Duodenal mucosa (tissue), 2 donors: ENCODE data around the gene CERCAM.

Experiments
- H3K27ac ChIP-seq: one replicate; pipeline ENCODE4 v1.7.0; 2013; ENCODE audit warnings: low read depth, low read length
- H3K27me3 ChIP-seq, 2 donors: one replicate each; pipeline ENCODE4 v1.7.0; 2013; ENCODE audit warnings: low read length in 2 of 2, control low read depth in 1 of 2; ENCODE audit not compliant: insufficient read depth in 2 of 2, control insufficient read depth in 1 of 2
- H3K36me3 ChIP-seq, 2 donors: one replicate each; pipeline ENCODE4 v1.7.0; 2013; ENCODE audit warnings: low read length in 2 of 2, control low read depth in 1 of 2; ENCODE audit not compliant: insufficient read depth in 2 of 2, control insufficient read depth in 1 of 2
- H3K4me1 ChIP-seq, 2 donors: one replicate each; pipeline ENCODE4 v1.7.0; 2013; ENCODE audit warnings: low read length in 2 of 2, control low read depth in 1 of 2; ENCODE audit not compliant: insufficient read depth in 2 of 2, control insufficient read depth in 1 of 2
- H3K4me3 ChIP-seq, 2 donors: one replicate each; pipeline ENCODE4 v1.7.0; 2013; ENCODE audit warnings: low read length in 2 of 2, low read depth in 1 of 2
- H3K9ac ChIP-seq, 2 donors: one replicate each; pipeline ENCODE4 v1.7.0; 2013; ENCODE audit warnings: low read length in 2 of 2, low read depth in 1 of 2
- H3K9me3 ChIP-seq, 2 donors: one replicate each; pipeline ENCODE4 v1.7.0; 2013; ENCODE audit warnings: low read length in 2 of 2, control low read depth in 1 of 2; ENCODE audit not compliant: control insufficient read depth in 1 of 2

CERCAM gene

GRCh38 chr9:128482186-128482585, 61.5 kb downstream of the CERCAM start:
- Histone ChIP-seq H3K4me1 (no peaks in the 10 kb centered on the region), H3K9ac (no peak overlapping the region), H3K36me3 (peaks cover 24 to 64% of the 10 kb centered on the region in 2 donors), H3K27ac (no peak overlapping the region), H3K9me3 (no peaks in the 10 kb centered on the region), H3K4me3 (no peak overlapping the region), H3K27me3 (no peaks in the 10 kb centered on the region)

DNA sequence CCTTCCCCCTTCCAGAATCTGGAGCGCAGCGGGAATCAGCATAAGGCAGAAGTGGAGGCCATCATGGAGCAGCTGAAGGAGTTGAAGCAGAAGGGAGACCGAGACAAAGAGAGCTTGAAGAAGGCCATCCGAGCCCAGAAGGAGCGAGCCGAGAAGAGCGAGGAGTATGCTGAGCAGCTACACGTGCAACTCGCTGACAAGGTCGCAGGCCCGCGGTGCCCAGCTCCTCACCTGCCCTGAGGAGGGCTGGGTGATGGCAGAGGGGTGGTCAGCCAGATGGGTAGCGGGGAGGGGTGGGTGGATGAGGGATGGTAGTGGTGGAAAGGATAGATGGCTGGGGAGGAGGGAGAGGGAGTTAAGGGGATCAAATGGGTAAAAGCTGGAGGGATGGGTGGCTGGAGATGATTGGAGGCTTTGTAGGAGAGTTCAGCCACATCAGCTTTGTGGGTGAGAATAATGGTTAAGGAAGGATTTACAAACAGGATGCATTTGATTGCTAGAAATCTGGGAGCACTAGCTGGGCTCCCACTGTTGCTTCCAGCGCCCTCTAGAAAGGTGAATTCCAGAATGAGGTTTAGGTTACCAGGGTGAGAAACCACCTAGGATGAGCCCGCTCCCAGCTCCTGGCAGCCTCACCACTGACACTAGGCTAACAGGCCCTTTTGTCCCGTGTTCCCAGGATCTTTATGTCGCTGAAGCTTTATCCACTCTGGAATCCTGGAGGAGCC, 64.2 kb downstream of the CERCAM start:
- H3K27ac ChIP-seq, result no peak overlapping the region
- H3K4me3 ChIP-seq, result no peak overlapping the region
- H3K9ac ChIP-seq, result no peak overlapping the region
- peaks cover 25 to 63% of the 10 kb centered on the region in 2 donors for H3K36me3 ChIP-seq
- H3K9me3 ChIP-seq, result no peaks in the 10 kb centered on the region
- no peaks in the 10 kb centered on the region for H3K4me1 ChIP-seq
- H3K27me3 ChIP-seq, result no peaks in the 10 kb centered on the region

DNA sequence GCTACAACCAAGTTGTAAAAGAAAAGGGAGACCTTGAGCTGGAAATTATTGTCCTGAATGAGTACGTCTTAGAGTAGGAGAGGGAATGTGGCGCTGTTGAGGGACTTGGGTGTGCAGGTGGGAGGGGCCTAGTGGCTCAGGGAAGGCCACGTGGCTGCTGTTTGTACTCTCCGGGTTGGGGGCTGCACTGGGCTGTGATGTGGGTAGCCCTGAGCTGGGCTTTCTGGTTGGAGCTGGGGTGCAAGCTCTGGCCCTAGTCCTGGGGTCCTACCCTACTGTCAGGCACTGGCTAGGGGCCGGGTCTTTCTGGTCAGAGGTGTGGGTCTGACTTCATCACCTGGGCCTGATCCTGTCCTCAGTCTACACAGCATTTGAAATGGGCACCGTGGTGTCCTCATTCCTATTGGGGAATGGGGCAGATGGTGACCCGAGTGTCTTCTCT, 64.8 kb downstream of the CERCAM start:
- no peaks in the 10 kb centered on the region for H3K9me3 ChIP-seq
- no peak overlapping the region for H3K9ac ChIP-seq
- H3K4me1 ChIP-seq, result no peaks in the 10 kb centered on the region
- H3K36me3 ChIP-seq, result peaks cover 26 to 63% of the 10 kb centered on the region in 2 donors
- no peak overlapping the region for H3K27ac ChIP-seq
- H3K27me3 ChIP-seq, result no peaks in the 10 kb centered on the region
- H3K4me3 ChIP-seq, result no peak overlapping the region

DNA sequence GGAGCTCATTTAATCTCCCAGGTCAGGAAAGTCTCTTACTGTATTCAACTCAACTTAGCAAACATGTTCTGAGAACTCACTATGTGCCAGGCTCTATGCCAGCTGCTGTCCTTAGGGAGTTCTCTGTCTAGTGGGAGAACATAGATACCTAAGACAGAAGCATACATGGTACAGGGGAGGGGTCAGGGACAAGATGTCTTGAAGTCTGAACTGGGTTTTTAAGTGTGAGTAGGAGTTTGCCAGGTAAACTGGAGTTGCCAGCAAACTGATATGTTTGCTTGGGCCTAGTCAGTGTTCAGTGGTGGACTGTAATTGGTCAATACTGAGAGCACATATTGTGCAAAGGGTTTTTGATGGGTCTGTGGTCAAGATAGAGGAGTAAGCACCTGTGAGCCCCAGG, 65.5 kb downstream of the CERCAM start:
- H3K9me3 ChIP-seq, result no peaks in the 10 kb centered on the region
- no peak overlapping the region for H3K9ac ChIP-seq
- H3K27me3 ChIP-seq, result no peaks in the 10 kb centered on the region
- peaks cover 26 to 63% of the 10 kb centered on the region in 2 donors for H3K36me3 ChIP-seq
- no peak overlapping the region for H3K4me3 ChIP-seq
- no peaks in the 10 kb centered on the region for H3K4me1 ChIP-seq
- no peak overlapping the region for H3K27ac ChIP-seq
